HepG2 (cell line): ENCODE data around the gene DDX50. TPM values are rescaled to one million over a fixed set of nuclear protein-coding genes. Genes with fewer than 3 reads are reported as not detected.
A peak's percentile ranks its signal among the peaks of the same experiment; 100 is the strongest.

ENCODE experiments used
- ATF1 ChIP-seq: IDR thresholded peaks from 2 replicates; pipeline ENCODE4 v1.6.1; 2016; ENCODE audit warnings: mild to moderate bottlenecking, control low read depth
- ATF4 ChIP-seq, 2 experiments: fragments of 450-650 bp in 1 of 2; sonication (generic) in 1 of 2; formaldehyde crosslinking; IDR thresholded peaks; 2 replicates each; pipeline versions ENCODE4 v1.5.0 to v1.8.0; 2020 to 2022; ENCODE audit warnings: mild to moderate bottlenecking in 1 of 2, missing genetic modification reagents in 1 of 2
- CEBPG ChIP-seq: IDR thresholded peaks from 2 replicates; pipeline ENCODE4 v1.6.1; 2016
- EP300 ChIP-seq, 3 experiments: sonication (generic) in 1 of 3; formaldehyde crosslinking in 1 of 3; IDR thresholded peaks; 2 replicates each; pipeline versions ENCODE4 v1.5.1 to v1.6.1; 2011 to 2020; ENCODE audit warnings: low read depth in 2 of 3, low read length in 2 of 3, borderline replicate concordance in 1 of 3, improper control_type of control experiment in 1 of 3, mild to moderate bottlenecking in 1 of 3, missing genetic modification reagents in 1 of 3, moderate library complexity in 1 of 3
- MAZ ChIP-seq, 2 experiments: sonication (generic) in 1 of 2; formaldehyde crosslinking in 1 of 2; IDR thresholded peaks; 2 replicates each; pipeline versions ENCODE4 v1.5.0 to v1.6.1; 2012 to 2020; ENCODE audit warnings: low read depth in 2 of 2, mild to moderate bottlenecking in 2 of 2, borderline replicate concordance in 1 of 2, improper control_type of control experiment in 1 of 2, low read length in 1 of 2, missing genetic modification reagents in 1 of 2, moderate library complexity in 1 of 2
- MBD4 ChIP-seq: IDR thresholded peaks from 2 replicates; pipeline ENCODE4 v1.6.1; 2012; ENCODE audit warnings: low read length, inconsistent platforms, borderline replicate concordance
- NCOA2 ChIP-seq: sonication (generic); formaldehyde crosslinking; IDR thresholded peaks from 2 replicates; pipeline ENCODE4 v1.8.0; 2022; ENCODE audit warnings: inconsistent platforms
- NFYC ChIP-seq: IDR thresholded peaks from 2 replicates; pipeline ENCODE4 v1.6.1; 2016; ENCODE audit warnings: missing genetic modification reagents, missing compliant biosample characterization
- RXRB ChIP-seq: IDR thresholded peaks from 2 replicates; pipeline ENCODE4 v1.6.1; 2016; ENCODE audit warnings: borderline replicate concordance, missing genetic modification reagents, missing compliant biosample characterization
- TARDBP ChIP-seq: sonication (generic); formaldehyde crosslinking; IDR thresholded peaks from 2 replicates; pipeline ENCODE4 v1.8.0; 2022; ENCODE audit warnings: mild to moderate bottlenecking, missing genetic modification reagents
- TFDP1 ChIP-seq: IDR thresholded peaks from 2 replicates; pipeline ENCODE4 v1.6.1; 2016; ENCODE audit warnings: missing compliant biosample characterization, missing genetic modification reagents, borderline replicate concordance
- TIGD3 ChIP-seq: sonication (generic); formaldehyde crosslinking; IDR thresholded peaks from 2 replicates; pipeline ENCODE4 v1.5.1; 2020; ENCODE audit warnings: mild to moderate bottlenecking, missing genetic modification reagents, borderline replicate concordance
- ZBTB26 ChIP-seq: IDR thresholded peaks from 2 replicates; pipeline ENCODE4 v1.6.1; 2016; ENCODE audit warnings: missing compliant biosample characterization, missing genetic modification reagents, borderline replicate concordance
- ZFP1 ChIP-seq: IDR thresholded peaks from 2 replicates; pipeline ENCODE4 v1.6.1; 2016
- ZFP90 ChIP-seq: sonication (generic); formaldehyde crosslinking; IDR thresholded peaks from 2 replicates; pipeline ENCODE4 v1.8.0; 2022; ENCODE audit warnings: missing genetic modification reagents, mild to moderate bottlenecking, inconsistent platforms, borderline replicate concordance
- ZNF234 ChIP-seq: sonication (generic); formaldehyde crosslinking; conservative IDR thresholded peaks from 2 replicates; pipeline ENCODE4 v1.5.1; 2020; ENCODE audit warnings: mild to moderate bottlenecking, missing genetic modification reagents
- ZNF550 ChIP-seq: sonication (generic); formaldehyde crosslinking; IDR thresholded peaks from 2 replicates; pipeline ENCODE4 v1.4.0; 2020; ENCODE audit warnings: mild to moderate bottlenecking, missing genetic modification reagents, borderline replicate concordance
- ZNF580 ChIP-seq: IDR thresholded peaks from 2 replicates; pipeline ENCODE4 v1.6.1; 2016; ENCODE audit warnings: low read depth, borderline replicate concordance
- ZNF710 ChIP-seq: sonication (generic); formaldehyde crosslinking; IDR thresholded peaks from 2 replicates; pipeline ENCODE4 v1.5.0; 2020; ENCODE audit warnings: mild to moderate bottlenecking, missing genetic modification reagents, borderline replicate concordance
- polyA plus RNA-seq, 8 experiments: library from polyadenylated mRNA; depleted of rRNA in 3 of 8; stranded (reverse) in 7 of 8; unstranded in 1 of 8; fragments of >200 nt; fragmentation: Illumina TruSeq in 4 of 8; extraction: Trizol in 4 of 8; gene quantifications; 2 replicates each; pipeline versions ENCODE4 v1.2.1 to v1.2.3, GENCODE V29; 2011 to 2016; ENCODE audit warnings: low read depth in 4 of 8, missing spikeins in 1 of 8, mixed read lengths in 1 of 8; ENCODE audit not compliant: insufficient read depth in 1 of 8
- total RNA-seq, 5 experiments: library from RNA; depleted of rRNA; stranded (reverse); fragments of >200 nt; fragmentation: Illumina TruSeq; extraction: Trizol; gene quantifications; 2 replicates each; pipeline ENCODE4 v1.2.3, GENCODE V29; 2016; ENCODE audit warnings: low read depth in 1 of 5

Gene DDX50
- total and polyA plus RNA-seq, 2 of the 13 experiments (the other 11 are each of a cell fraction or from before 2014, with no cell fraction given): 19.0 to 38.2 TPM

GRCh38 chr10:68876246-68877138 is 24.6 kb upstream of the DDX50 start (continued):
- TF ChIP-seq TIGD3 (CRISPR knock-in tag) (no peak), NFYC (CRISPR knock-in tag) (peak; percentile 28; the same call in 1 of the 2 replicates), ZNF580 (peak; percentile 65; the same call in 1 of the 2 replicates), CEBPG (CRISPR knock-in tag) (peak; percentile 38; the same call in 1 of the 2 replicates), EP300 (IDR thresholded peaks at IDR 0.05; ENCODE audit: low read depth in 2 of 2, low read length in 2 of 2) (peak; percentile 85 to 92; a peak in 3 of 4 replicates), EP300 (CRISPR knock-in tag; IDR thresholded peaks at IDR 0.05; ENCODE audit: borderline replicate concordance) (peak; percentile 79; the same call in 1 of the 2 replicates), ZFP90 (CRISPR knock-in tag) (0 out of 2 replicates have a peak, but pooled peaks have one; percentile 51), MAZ (IDR thresholded peaks at IDR 0.05; ENCODE audit: borderline replicate concordance, low read depth, low read length) (no peak), MAZ (CRISPR knock-in tag; IDR thresholded peaks at IDR 0.05; ENCODE audit: low read depth) (0 out of 2 replicates have a peak, but pooled peaks have one; percentile 43), MBD4 (no peak), ZFP1 (peak; percentile 68; the same call in 1 of the 2 replicates), ATF1 (CRISPR knock-in tag) (no peak), TFDP1 (CRISPR knock-in tag) (peak; percentile 41; the same call in 1 of the 2 replicates), TARDBP (peak; percentile 88), ZBTB26 (CRISPR knock-in tag) (peak; percentile 64; the same call in 1 of the 2 replicates), RXRB (CRISPR knock-in tag) (peak; percentile 90), NCOA2 (CRISPR knock-in tag) (peak; percentile 87), ATF4 (CRISPR knock-in tag; IDR thresholded peaks at IDR 0.05) (no peak), ZNF234 (CRISPR knock-in tag) (no peak), ZNF550 (CRISPR knock-in tag) (no peak), ZNF710 (CRISPR knock-in tag) (0 out of 2 replicates have a peak, but pooled peaks have one; percentile 3)
